ENCODE data around the gene RANBP17.

Gene RANBP17

GRCh38 chr5:171307789-171308452 is 446.1 kb downstream of the RANBP17 start:
- no peak for DNase-seq

- peak in 1 of 2 donors; percentile 10 for DNase-seq
Observed at GRCh38 chr5:171308453-171309275, 446.8 kb downstream of the RANBP17 start, which contains the start of gene TLX3. Gene TLX3, plus strand, starts transcription at chr5:171309248. Its CDS starts 118 bp downstream, at chr5:171309366.

- peak in 1 of 2 donors; percentile 5 for DNase-seq
Observed at GRCh38 chr5:171309276-171310211, 447.7 kb downstream of the RANBP17 start.

- peak in 1 of 2 donors; percentile 51 for DNase-seq
Observed at GRCh38 chr5:171310212-171310818, 448.5 kb downstream of the RANBP17 start.

- DNase-seq, result no peak
Observed at GRCh38 chr5:171310819-171311321, 449.1 kb downstream of the RANBP17 start.

GRCh38 chr5:171311322-171312077 is 449.7 kb downstream of the RANBP17 start:
- peak in 1 of 2 donors; percentile 35 for DNase-seq

- peak in 1 of 2 donors; percentile 7 for DNase-seq
Observed at GRCh38 chr5:171312129-171312974, 450.5 kb downstream of the RANBP17 start.

GRCh38 chr5:171313481-171314206 is 451.8 kb downstream of the RANBP17 start:
- peak in 1 of 2 donors; percentile 11 for DNase-seq

GRCh38 chr5:171314728-171315385 is 453.0 kb downstream of the RANBP17 start:
- DNase-seq, result peak in 1 of 2 donors; percentile 10

GRCh38 chr5:171315386-171315891 is 453.6 kb downstream of the RANBP17 start:
- no peak for DNase-seq

- no peak for DNase-seq
Observed at GRCh38 chr5:171315925-171316257, 454.1 kb downstream of the RANBP17 start.

- DNase-seq, result peak in 1 of 2 donors; percentile 10
Observed at GRCh38 chr5:171316258-171317121, 454.7 kb downstream of the RANBP17 start.

GRCh38 chr5:171317230-171317629 is 455.4 kb downstream of the RANBP17 start:
- DNase-seq, result no peak

GRCh38 chr5:171318026-171318425 is 456.2 kb downstream of the RANBP17 start:
- no peak for DNase-seq

- no peak for DNase-seq
Observed at GRCh38 chr5:171321447-171321846, 459.6 kb downstream of the RANBP17 start.

- DNase-seq, result no peak
Observed at GRCh38 chr5:171322527-171322926, 460.7 kb downstream of the RANBP17 start.

GRCh38 chr5:171323007-171323406 is 461.2 kb downstream of the RANBP17 start:
- no peak for DNase-seq

Measured in stimulated activated CD4-positive, alpha-beta T cell treated with anti-CD3 and anti-CD28 coated beads, Interleukin-2, amount 100 ng/mL, for 24 hours (primary cell).